ENCODE data around the gene PECR. TPM values are rescaled to one million over a fixed set of nuclear protein-coding genes. Genes with fewer than 3 reads are reported as not detected.

PECR gene
- total RNA-seq, 1 experiment from 2014 or later = 16.3 TPM

DNA sequence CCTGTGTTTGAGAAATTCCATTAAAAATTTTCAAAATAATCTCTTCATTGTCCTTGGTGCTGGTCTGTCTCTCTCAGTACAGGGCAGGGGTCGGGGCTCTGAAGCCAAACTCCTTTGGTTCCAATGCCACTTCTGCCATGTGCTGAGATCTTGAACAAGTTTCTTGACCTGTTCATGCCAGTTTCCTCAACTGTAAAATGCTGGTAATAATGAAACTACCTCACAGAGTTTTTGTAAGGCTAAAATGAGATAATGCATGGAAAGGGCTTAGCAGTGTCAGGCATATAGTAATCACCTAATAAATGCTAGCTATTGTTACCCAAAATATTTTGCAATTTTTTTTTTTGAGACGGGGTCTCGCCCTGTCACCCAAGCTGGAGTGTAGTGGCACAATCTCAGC, 51.4 kb downstream of the PECR start:
- CTCF ChIA-PET = no interaction called here
- no peak for ATAC-seq
- H3K4me1 ChIP-seq (ENCODE audit: control insufficient read depth in 1 of 2, insufficient read depth in 2 of 2, low read length in 2 of 2) = no peaks in the 10 kb centered on the region
- H3K4me2 ChIP-seq (ENCODE audit: low read length) = no peak overlapping the region
- no peaks in the 10 kb centered on the region for H3K9me2 ChIP-seq (ENCODE audit: insufficient read depth)
- RAD21 ChIA-PET (ENCODE audit: low non-redundant PET in 1 of 2, low total read pairs in 2 of 2, uncharacterized antibody in 2 of 2, unreplicated experiment in 2 of 2) = no interaction called here
- no peaks in the 10 kb centered on the region for H3K9me3 ChIP-seq (ENCODE audit: control insufficient read depth in 1 of 2, insufficient read depth in 1 of 2, low read depth in 1 of 2, low read length in 2 of 2)
- H4K20me1 ChIP-seq (ENCODE audit: insufficient read depth) = no peaks in the 10 kb centered on the region
- no peak overlapping the region for H2AFZ ChIP-seq (ENCODE audit: low read depth, low read length, poor library complexity, severe bottlenecking)
- BruUV-seq (replicated peaks) = no TSS peak
- DNase-seq (ENCODE audit: low read depth, low spot score) = no peak
- POLR2A ChIA-PET = no interaction called here
- H3K9ac ChIP-seq (ENCODE audit: low read length) = no peak overlapping the region
- H3K4me3 ChIP-seq (replicated peaks in 1 of 2; ENCODE audit: low read depth in 1 of 2, low read length in 2 of 2) = no peak overlapping the region
- H3K36me3 ChIP-seq (ENCODE audit: control insufficient read depth in 1 of 2, insufficient read depth in 2 of 2, low read length in 2 of 2) = no peaks in the 10 kb centered on the region
- intact Hi-C loops (cut with micrococcal nuclease) = loop anchor here (10.0 kb wide), 1 partner anchor 635 kb away; no protein-coding TSS in a partner anchor
- no peaks in the 10 kb centered on the region for H3K27me3 ChIP-seq (ENCODE audit: insufficient read depth, low read length)
- no peaks in the 10 kb centered on the region for H3K79me2 ChIP-seq (ENCODE audit: insufficient read depth, low read length)
- TF ChIP-seq SIN3A (IDR thresholded peaks at IDR 0.05; ENCODE audit: low read depth) (no peak), ELF1 (IDR thresholded peaks at IDR 0.05; ENCODE audit: borderline replicate concordance, low read depth) (no peak), JUND (IDR thresholded peaks at IDR 0.05) (no peak), EGR1 (IDR thresholded peaks at IDR 0.05; ENCODE audit: low read depth) (no peak), RAD21 (IDR thresholded peaks at IDR 0.05; ENCODE audit: low read depth) (no peak)
- H3K27ac ChIP-seq (ENCODE audit: low read depth, low read length) = no peak overlapping the region

- H3K4me2 ChIP-seq (ENCODE audit: low read length) = no peak overlapping the region
- ATAC-seq = no peak
- no peaks in the 10 kb centered on the region for H4K20me1 ChIP-seq (ENCODE audit: insufficient read depth)
- no peaks in the 10 kb centered on the region for H3K9me2 ChIP-seq (ENCODE audit: insufficient read depth)
- no peaks in the 10 kb centered on the region for H3K36me3 ChIP-seq (ENCODE audit: control insufficient read depth in 1 of 2, insufficient read depth in 2 of 2, low read length in 2 of 2)
- CTCF ChIA-PET = no interaction called here
- no peaks in the 10 kb centered on the region for H3K27me3 ChIP-seq (ENCODE audit: insufficient read depth, low read length)
- intact Hi-C loops (cut with micrococcal nuclease) = loop anchor here (10.0 kb wide), 1 partner anchor 635 kb away; no protein-coding TSS in a partner anchor
- no peak overlapping the region for H3K27ac ChIP-seq (ENCODE audit: low read depth, low read length)
- DNase-seq (ENCODE audit: low read depth, low spot score) = no peak
- H2AFZ ChIP-seq (ENCODE audit: low read depth, low read length, poor library complexity, severe bottlenecking) = no peak overlapping the region
- H3K9me3 ChIP-seq (ENCODE audit: control insufficient read depth in 1 of 2, insufficient read depth in 1 of 2, low read depth in 1 of 2, low read length in 2 of 2) = no peaks in the 10 kb centered on the region
- no peak overlapping the region for H3K9ac ChIP-seq (ENCODE audit: low read length)
- POLR2A ChIA-PET = no interaction called here
- BruUV-seq (replicated peaks) = no TSS peak
- RAD21 ChIA-PET (ENCODE audit: low non-redundant PET in 1 of 2, low total read pairs in 2 of 2, uncharacterized antibody in 2 of 2, unreplicated experiment in 2 of 2) = no interaction called here
- no peak overlapping the region for H3K4me3 ChIP-seq (replicated peaks in 1 of 2; ENCODE audit: low read depth in 1 of 2, low read length in 2 of 2)
- no peaks in the 10 kb centered on the region for H3K79me2 ChIP-seq (ENCODE audit: insufficient read depth, low read length)
- no peak for TF ChIP-seq EZH2 (IDR thresholded peaks at IDR 0.05)
- no peak for TF ChIP-seq RAD21 (IDR thresholded peaks at IDR 0.05; ENCODE audit: low read depth)
- TF ChIP-seq SIN3A (IDR thresholded peaks at IDR 0.05; ENCODE audit: low read depth) = no peak
- TF ChIP-seq FOSL1 (IDR thresholded peaks at IDR 0.05; ENCODE audit: low read depth) = no peak
- TF ChIP-seq, protein P1, sequence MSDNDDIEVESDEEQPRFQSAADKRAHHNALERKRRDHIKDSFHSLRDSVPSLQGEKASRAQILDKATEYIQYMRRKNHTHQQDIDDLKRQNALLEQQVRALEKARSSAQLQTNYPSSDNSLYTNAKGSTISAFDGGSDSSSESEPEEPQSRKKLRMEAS (IDR thresholded peaks at IDR 0.05) = no peak
- no peak for TF ChIP-seq SRF (IDR thresholded peaks at IDR 0.05; ENCODE audit: low read depth)
- TF ChIP-seq TCF7L2 (IDR thresholded peaks at IDR 0.05; ENCODE audit: borderline replicate concordance, extremely low read depth, insufficient read depth, insufficient read length) = no peak
- no peak for TF ChIP-seq ZNF274 (IDR thresholded peaks at IDR 0.05; ENCODE audit: low read depth, low read length)
- no peak for TF ChIP-seq REST (IDR thresholded peaks at IDR 0.05; ENCODE audit: low read depth)
- no peak for TF ChIP-seq JUND (IDR thresholded peaks at IDR 0.05)
- TF ChIP-seq ELF1 (IDR thresholded peaks at IDR 0.05; ENCODE audit: borderline replicate concordance, low read depth) = no peak
- no peaks in the 10 kb centered on the region for H3K4me1 ChIP-seq (ENCODE audit: control insufficient read depth in 1 of 2, insufficient read depth in 2 of 2, low read length in 2 of 2)
Observed at GRCh38 chr2:216029416-216030129, 52.0 kb downstream of the PECR start.
